Measurements from ENCODE around the gene MSANTD4. TPM values are rescaled to one million over a fixed set of nuclear protein-coding genes. Genes with fewer than 3 reads are reported as not detected.

MSANTD4 gene
- total RNA-seq, 1 donor from 2014 or later = 24.4 TPM

- TF ChIP-seq CTCF (conservative IDR thresholded peaks at IDR 0.05; ENCODE audit: low read depth, low read length) = no peak
- H3K4me3 ChIP-seq (ENCODE audit: low read depth, low read length) = no peak overlapping the region
- DNase-seq (ENCODE audit: low read depth) = no peak
Observed at GRCh38 chr11:106051103-106051502, 29.1 kb upstream of the MSANTD4 start.

GRCh38 chr11:106049727-106050476, 27.9 kb upstream of the MSANTD4 start:
- DNase-seq (ENCODE audit: low read depth) = no peak
- TF ChIP-seq CTCF (conservative IDR thresholded peaks at IDR 0.05; ENCODE audit: low read depth, low read length) = no peak
- no peak overlapping the region for H3K4me3 ChIP-seq (ENCODE audit: low read depth, low read length)

GRCh38 chr11:106047631-106048030, 25.6 kb upstream of the MSANTD4 start:
- no peak for TF ChIP-seq CTCF (conservative IDR thresholded peaks at IDR 0.05; ENCODE audit: low read depth, low read length)
- peak; percentile 67 for DNase-seq (ENCODE audit: low read depth)
- H3K4me3 ChIP-seq (ENCODE audit: low read depth, low read length) = no peak overlapping the region

- no peak for TF ChIP-seq CTCF (conservative IDR thresholded peaks at IDR 0.05; ENCODE audit: low read depth, low read length)
- H3K4me3 ChIP-seq (ENCODE audit: low read depth, low read length) = no peak overlapping the region
- DNase-seq (ENCODE audit: low read depth) = no peak
Observed at GRCh38 chr11:106043540-106043939, 21.5 kb upstream of the MSANTD4 start.

- DNase-seq (ENCODE audit: low read depth) = no peak
Observed at GRCh38 chr11:106032861-106033260, 10.8 kb upstream of the MSANTD4 start.

GRCh38 chr11:106031936-106032335, 9.9 kb upstream of the MSANTD4 start:
- TF ChIP-seq CTCF (conservative IDR thresholded peaks at IDR 0.05; ENCODE audit: low read depth, low read length) = no peak
- no peak overlapping the region for H3K4me3 ChIP-seq (ENCODE audit: low read depth, low read length)
- no peak for DNase-seq (ENCODE audit: low read depth)

More at GRCh38 chr11:106032861-106033260, 10.8 kb upstream of the MSANTD4 start:
- TF ChIP-seq CTCF (conservative IDR thresholded peaks at IDR 0.05; ENCODE audit: low read depth, low read length) = no peak
- H3K4me3 ChIP-seq (ENCODE audit: low read depth, low read length) = no peak overlapping the region

Measured in epithelial cell of proximal tubule (primary cell).